Fibroblast of mammary gland (primary cell): ENCODE results near the gene RALGPS1.

ENCODE experiments used
- DNase-seq: peaks from one replicate; pipeline ENCODE4 v3.0.0-alpha.2; 2010; ENCODE audit warnings: low read depth
- H3K4me3 ChIP-seq: 2 replicates; pipeline ENCODE4 v1.5.1; 2011; ENCODE audit warnings: low read depth, mild to moderate bottlenecking, low read length, moderate library complexity; ENCODE audit not compliant: control insufficient read depth
- CTCF ChIP-seq: conservative IDR thresholded peaks from 2 replicates; pipeline ENCODE4 v1.5.1; 2011; ENCODE audit warnings: low read depth, low read length, inconsistent platforms; ENCODE audit not compliant: control insufficient read depth, insufficient read depth

RALGPS1 gene

GRCh38 chr9:126985870-126986498 is 71.4 kb downstream of the RALGPS1 start:
- H3K4me3 ChIP-seq, result no peak overlapping the region
- no peak for TF ChIP-seq CTCF
- peak; percentile 73 for DNase-seq

- no peak overlapping the region for H3K4me3 ChIP-seq
- DNase-seq, result peak; percentile 74
- TF ChIP-seq CTCF, result no peak
Observed at GRCh38 chr9:126986506-126986951, 71.9 kb downstream of the RALGPS1 start.

- H3K4me3 ChIP-seq, result no peak overlapping the region
- no peak for TF ChIP-seq CTCF
- no peak for DNase-seq
Observed at GRCh38 chr9:126988857-126989256, 74.3 kb downstream of the RALGPS1 start.

- H3K4me3 ChIP-seq, result no peak overlapping the region
- DNase-seq, result peak; percentile 49
- TF ChIP-seq CTCF, result no peak
Observed at GRCh38 chr9:126989847-126990842, 75.6 kb downstream of the RALGPS1 start.

- TF ChIP-seq CTCF, result no peak
- no peak overlapping the region for H3K4me3 ChIP-seq
- no peak for DNase-seq
Observed at GRCh38 chr9:126991183-126991582, 76.6 kb downstream of the RALGPS1 start.

- TF ChIP-seq CTCF, result no peak
- no peak for DNase-seq
- H3K4me3 ChIP-seq, result no peak overlapping the region
Observed at GRCh38 chr9:126992427-126992826, 77.8 kb downstream of the RALGPS1 start.
